IPS DF 4.7 (cell line): ENCODE results near the gene NEK11.
"Not testable (repeated sequence)": the region's sequence is repeated elsewhere in the genome, so short reads cannot be mapped to it uniquely, and the experiment has no call there.

Experiments used
- DNase-seq: peaks from one replicate; pipeline ENCODE4 v3.0.0-alpha.2; 2013; ENCODE audit warnings: low spot score; ENCODE audit errors: extremely low read depth

Gene NEK11

DNA sequence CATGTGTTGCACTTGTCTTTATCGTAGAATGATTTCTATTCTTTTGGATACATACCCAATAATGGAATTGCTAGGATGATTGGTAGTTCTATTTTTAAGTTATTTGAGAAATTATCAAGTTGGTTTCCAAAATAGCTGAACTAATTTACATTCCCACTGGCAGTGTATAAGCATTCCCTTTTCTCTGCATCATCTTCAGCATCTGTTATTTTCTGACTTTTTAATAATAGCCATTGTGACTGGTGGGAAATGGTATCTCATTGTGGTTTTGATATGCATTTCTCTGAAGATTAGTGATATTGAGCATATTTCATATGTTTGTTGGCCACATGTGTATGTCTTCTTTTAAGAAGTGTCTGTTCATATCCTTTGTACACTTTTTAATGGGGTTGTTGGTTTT lies 273.2 kb downstream of the NEK11 start:
- DNase-seq: no peak

DNA sequence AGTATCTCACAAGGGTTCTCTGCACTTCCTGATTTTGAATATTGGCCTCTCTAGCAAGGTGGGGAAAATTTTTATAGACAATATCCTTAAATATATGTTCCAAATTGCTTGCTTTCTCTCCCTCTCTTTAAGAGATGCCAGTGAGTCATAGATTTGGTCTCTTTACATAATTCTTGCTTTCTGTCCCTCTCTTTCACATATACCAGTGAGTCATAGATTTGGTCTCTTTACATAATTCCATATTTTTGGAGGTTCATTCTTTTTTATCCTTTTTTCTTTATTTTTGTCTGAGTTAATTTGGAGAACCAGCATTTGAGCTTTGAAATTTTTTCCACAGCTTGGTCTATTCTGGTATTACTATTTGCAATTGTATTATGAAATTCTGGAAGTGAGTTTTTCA lies 277.2 kb downstream of the NEK11 start:
- no peak for DNase-seq

DNA sequence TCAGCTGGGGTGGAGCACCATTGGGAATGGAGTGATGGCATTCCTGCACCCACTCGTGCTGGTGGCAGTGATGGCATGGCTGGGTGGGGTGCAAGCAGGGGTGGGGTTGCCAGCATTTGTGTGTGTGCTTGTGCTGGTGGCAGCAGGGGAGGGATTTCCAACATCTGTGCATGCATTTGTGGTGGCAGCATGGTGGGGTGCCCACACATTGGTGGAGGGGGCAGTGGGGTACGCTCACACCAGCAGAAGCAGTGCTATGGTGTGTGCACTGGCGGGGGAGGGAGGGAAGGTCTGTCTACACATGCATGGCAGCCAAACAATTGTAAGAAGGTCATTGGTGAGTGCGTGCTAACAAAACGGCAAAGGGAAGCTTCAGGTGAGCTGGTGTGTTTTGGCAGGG lies 278.2 kb downstream of the NEK11 start:
- no peak for DNase-seq

DNA sequence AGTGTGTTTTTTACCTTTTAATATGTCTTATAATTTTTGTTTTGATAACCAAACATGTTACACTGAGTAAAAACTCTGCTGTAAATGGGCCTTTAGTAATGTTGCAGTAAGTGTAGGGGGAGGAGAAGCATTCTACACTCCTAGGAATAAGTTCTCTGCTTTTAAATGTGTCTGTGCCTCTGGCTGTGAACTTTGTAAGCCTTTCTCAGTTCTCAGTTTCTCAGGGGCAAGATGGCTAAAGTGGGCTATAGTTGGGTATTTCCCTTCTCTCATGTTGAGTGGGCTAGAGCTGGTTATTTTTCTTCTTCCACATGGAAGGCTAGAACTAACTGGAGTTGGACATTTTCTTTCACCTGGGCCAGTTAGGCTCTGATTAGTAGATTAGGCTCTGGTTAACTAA lies 279.6 kb downstream of the NEK11 start:
- no peak for DNase-seq

DNA sequence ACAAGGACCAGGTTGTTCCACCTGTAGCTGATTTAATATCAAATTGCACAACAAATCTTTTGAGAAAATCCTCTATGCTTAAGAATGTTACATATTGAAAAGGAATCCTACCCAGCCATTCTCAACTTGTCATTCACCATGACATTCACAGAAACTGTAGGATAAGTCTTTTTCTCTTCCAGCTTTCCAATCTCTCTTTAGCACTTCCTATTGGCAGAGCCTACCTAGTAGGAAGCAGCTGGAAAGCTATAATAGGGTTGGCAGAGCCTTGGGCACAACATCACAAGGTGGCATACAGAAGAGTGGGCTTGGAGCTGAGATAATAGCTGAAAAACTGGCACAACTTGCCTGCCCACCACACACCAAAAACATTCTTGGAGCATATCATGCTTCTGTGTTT lies 287.6 kb downstream of the NEK11 start:
- no peak for DNase-seq

DNA sequence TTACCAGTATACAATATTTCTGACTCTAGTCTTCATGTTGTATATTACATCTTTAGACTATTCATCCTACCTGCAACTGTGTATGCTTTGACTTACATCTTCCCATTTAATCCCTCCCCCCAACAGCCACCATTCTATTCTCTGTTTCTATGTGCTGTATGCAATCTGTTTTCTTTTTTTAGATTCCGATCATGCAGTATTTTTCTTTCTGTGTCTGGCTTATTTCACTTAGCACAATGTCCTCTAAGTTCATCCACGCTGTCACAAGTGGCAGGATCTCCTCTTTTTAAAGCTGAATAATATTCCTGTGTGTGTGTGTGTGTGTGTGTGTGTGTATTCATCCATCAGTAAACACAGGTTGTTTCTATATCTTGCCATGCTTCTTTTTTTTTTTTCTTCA lies 288.5 kb downstream of the NEK11 start:
- DNase-seq: no peak

DNA sequence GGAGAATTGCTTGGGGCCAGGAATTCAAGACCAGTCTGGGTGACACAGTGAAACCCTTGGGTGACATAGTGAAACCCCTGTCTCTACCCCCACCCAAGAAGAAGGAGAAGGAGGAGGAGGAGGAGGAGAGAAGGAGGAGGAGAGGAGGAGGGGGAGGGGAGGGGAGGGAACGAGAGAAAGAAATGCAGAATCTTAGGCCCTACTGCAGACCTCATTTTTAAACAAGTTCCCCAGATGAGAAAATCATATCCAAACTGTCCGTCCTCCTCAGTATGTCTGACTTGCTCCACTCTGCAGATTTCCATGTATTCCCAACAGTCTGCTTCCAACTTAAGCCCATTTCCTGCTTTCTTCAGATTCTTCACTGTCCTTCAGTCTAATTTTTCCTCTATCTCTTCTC lies 291.0 kb downstream of the NEK11 start:
- DNase-seq: no peak

DNA sequence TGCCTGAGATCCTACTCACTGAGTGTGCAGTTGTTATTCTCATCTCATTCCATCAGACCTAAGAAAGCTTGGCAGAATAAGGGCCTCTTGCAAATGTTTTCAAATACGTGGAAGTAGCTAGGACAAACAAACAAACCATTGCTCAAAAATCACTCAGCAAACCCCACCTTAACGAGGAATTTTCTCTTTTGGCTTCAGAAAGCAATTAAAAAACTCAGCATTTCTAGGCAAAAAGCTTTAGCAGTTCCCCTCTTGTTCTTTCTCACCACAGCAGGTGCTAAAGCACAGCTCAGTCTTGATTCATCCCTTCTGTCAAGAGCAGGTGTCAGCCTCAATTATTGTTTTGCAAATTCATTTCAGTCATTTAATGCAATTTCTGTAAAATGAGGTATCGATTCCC lies 296.3 kb downstream of the NEK11 start:
- DNase-seq: no peak

DNA sequence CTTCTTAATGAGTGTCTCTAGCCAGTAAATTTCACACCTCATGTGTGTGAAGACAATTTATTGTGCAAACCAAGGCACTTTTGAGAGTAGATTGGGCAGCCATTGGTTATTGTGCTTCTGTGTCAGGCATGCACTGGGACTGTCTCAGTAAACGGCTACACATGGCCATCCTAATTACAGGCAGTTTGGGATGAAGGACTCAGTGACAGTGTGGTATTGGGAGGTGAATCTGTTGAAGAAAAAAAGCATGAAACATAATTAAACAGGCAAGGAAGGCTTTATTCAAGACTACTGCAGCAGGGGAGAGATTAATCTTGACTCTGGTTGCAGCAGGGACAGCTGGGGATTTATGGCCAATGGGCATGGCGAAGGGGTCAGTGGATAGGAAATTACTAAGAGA lies 297.1 kb downstream of the NEK11 start:
- no peak for DNase-seq

DNA sequence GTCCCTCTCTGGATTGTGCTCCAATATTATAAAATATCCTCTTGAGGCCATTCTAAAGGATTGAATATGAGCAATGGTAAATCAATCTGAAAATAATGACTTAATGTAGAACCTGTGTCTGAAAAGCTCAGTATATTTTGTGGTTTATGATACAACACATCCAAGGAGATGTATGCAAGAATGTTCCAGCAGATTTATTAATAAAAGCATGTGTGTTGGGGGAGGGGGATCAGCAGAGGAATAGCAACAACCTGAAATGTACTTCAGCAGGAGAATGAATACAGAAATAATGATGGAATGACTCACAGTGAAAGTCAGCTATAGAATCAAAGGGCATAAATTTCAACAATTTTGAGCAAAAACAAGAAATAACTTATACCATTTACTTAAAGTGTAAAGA lies 298.2 kb downstream of the NEK11 start:
- DNase-seq: no peak

DNA sequence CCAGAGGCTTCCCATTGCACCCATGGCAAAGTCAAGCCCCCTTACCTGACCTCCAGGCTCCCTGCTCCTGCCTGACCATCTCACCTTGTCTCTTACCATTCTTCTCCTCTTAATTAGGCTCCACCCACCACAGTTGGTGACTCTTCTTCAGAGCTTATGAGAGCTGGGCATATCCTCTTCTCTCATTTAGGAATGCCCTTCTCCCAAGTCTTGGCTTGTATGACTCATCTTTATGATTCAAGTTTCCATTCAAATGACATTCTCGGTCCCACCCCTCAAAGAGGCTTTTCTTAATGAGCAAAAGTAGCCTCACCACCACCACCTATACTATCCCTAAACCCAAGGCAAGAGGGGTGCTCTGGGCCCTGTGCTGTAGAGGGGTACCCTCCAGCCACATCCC lies 299.6 kb downstream of the NEK11 start:
- no peak for DNase-seq

DNA sequence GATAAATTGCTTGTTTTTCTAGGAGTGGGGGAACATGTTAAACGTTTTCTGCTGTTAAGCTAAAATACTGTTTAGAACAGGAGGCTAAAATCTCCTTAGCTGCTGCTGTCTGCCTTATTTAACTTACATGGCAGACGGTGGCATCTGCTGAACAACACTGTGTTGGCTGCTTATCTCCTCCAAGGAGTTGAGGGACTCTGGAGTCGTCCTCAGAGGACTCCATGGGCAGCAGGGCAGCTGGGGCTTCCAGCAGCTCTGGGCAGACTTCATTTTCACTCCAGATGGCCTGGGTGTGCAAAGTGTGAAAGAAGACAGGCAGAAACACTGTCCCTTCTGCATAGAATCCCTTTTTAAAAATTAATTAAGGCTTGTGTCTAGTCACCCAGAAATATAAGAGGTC lies 302.0 kb downstream of the NEK11 start:
- DNase-seq: no peak

DNA sequence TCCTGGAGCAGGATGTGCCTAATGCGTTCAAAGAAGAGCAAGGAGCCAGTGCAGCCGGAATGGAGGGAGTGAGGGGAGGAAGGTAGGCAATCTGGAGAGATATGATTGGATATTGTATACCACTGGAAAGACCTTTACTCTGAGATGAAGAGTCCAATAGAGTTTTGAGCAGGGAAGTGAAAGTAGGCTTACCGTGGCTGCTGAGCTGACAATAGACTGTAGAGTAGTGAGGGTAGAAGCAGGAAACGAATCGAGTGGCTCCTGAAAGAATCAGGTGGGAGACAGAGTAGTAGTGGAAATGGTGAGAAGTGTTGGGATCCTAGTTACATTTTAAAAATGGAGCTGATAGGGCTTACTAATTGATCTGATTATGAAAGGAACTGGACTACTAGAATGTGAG lies 303.1 kb downstream of the NEK11 start:
- no peak for DNase-seq

DNA sequence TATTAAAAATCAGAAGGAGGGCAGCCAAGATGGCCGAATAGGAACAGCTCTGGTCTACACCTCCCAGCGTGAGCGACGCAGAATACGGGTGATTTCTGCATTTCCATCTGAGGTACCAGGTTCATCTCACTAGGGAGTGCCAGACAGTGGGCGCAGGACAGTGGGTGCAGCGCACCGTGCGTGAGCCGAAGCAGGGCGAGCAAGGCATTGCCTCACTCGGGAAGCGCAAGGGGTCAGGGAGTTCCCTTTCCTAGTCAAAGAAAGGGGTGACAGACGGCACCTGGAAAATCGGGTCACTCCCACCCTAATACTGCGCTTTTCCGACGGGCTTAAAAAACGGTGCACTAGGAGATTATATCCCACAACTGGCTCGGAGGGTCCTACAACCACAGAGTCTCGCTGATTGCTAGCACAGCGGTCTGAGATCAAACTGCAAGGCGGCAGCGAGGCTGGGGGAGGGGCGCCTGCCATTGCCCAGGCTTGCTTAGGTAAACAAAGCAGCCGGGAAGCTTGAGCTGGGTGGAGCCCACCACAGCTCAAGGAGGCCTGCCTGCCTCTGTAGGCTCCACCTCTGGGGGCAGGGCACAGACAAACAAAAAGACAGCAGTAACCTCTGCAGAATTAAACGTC lies 304.9 kb downstream of the NEK11 start:
- not testable (repeated sequence) for DNase-seq

DNA sequence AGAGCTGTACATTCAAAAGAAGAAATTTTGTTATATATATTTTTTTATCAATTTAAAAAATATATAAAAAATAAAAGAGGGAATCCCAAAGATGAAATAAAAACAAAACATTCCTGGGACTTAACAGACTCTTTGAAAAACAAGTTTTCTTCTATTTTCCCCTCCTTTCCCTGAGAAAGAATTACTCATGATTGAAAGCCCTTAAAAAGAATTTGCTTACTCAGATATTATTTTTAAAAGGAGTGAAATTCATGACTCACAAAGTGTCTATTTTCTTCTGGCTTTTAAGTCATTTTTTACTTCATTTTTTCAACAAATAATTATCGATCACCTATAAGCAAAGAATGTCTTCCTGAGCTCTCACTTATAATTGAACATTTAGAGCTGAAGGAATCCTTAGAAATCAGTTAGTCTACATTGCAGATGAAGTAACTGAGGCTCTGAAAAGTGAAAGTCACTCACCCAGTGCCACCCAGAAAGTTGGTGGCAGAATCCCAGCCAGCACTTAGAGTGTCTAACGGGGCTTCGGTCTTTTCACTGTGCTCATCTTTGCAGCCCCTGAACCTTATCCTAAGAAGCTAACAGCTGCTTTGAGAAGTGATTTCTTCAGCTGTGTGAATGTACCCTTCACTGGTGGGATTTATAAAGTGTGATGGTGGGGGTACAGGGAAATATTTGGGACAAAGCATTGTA lies 312.4 kb downstream of the NEK11 start:
- DNase-seq: no peak

DNA sequence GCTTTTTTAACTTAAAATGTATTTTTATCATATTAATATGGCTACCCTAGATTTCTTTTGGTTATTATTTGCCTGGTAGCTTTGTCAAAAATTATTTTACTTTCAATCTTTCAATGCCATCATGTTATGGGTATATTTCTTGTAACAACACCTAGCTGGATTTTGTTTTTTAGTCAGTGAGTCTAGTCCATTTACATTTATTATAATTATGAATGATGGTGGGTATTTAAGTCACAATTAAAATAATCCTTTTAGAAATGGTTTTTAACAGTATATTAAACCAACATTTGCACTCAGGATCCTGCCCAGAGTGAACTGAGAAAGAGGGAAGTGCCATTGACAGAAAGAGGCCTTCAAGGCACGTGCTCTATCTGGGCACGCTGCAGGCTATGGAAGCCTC lies 315.1 kb downstream of the NEK11 start:
- no peak for DNase-seq

DNA sequence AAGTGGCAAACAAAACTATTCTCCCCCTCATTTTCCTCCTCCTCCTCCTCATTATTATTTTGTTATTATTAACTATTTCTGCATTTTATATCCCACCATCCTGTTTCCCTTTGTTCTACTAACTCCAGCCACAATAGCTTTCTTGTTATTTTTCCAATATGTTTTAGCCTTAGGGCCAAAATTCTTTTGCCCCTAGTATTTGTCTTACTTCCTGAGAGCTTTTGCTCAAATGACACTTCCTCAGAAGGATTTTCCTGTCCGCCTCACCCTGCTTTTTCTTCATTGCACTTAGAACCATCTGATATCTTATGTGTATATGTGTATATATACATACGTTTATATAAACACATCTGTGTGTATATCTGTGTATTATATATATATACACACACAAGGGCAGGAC lies 322.2 kb downstream of the NEK11 start:
- no peak for DNase-seq

DNA sequence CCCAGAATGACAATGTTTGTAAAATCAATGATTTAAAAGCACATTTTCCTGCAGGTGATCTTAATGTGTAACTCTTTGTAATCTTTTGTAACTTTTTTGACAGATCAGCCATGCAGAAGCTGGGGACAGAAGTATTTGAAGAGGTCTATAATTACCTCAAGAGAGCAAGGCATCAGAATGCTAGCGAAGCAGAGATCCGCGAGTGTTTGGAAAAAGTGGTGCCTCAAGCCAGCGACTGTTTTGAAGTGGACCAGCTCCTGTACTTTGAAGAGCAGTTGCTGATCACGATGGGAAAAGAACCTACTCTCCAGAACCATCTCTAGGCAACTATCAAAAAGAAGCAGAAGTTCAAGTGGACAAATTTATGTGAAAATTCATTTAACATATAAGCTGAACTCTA lies 322.8 kb downstream of the NEK11 start:
- DNase-seq: no peak

DNA sequence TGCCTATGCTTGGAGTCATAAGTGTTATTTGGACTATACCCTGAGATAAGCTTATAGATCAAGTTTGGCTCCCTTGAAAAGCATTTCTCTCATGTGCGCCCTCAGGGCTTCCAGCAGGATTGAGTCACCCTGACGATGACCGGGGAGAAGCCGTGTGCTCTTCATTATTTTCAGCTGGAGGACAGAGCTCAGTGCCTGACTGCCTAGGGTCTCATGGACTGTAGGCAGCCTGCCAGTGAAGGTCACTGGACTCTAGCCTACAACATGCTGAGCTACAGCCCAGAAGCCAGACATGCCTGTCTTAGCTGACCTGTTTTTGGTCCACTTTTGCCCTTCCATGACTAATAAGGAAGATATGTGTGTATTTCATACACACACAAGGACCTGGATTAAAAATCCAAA lies 323.3 kb downstream of the NEK11 start:
- no peak for DNase-seq

DNA sequence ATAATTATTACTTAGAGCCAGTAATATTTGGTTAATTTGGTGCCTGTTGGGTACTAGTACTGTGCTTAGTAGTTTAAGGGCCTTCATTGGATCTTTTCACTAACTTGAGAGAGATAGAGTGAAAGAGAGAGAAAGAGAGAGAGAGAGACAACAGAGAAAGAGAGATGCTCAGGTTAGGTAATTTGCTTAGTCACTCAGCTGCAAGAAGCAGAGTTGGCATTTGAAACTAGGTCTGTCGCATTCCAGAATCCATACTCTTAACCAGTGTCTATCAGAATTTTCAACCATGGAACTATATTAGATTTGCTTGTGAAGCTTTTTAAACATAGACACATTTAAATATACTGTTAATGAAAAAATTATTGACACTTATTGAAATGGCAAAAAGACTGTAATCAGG lies 323.8 kb downstream of the NEK11 start:
- no peak for DNase-seq

DNA sequence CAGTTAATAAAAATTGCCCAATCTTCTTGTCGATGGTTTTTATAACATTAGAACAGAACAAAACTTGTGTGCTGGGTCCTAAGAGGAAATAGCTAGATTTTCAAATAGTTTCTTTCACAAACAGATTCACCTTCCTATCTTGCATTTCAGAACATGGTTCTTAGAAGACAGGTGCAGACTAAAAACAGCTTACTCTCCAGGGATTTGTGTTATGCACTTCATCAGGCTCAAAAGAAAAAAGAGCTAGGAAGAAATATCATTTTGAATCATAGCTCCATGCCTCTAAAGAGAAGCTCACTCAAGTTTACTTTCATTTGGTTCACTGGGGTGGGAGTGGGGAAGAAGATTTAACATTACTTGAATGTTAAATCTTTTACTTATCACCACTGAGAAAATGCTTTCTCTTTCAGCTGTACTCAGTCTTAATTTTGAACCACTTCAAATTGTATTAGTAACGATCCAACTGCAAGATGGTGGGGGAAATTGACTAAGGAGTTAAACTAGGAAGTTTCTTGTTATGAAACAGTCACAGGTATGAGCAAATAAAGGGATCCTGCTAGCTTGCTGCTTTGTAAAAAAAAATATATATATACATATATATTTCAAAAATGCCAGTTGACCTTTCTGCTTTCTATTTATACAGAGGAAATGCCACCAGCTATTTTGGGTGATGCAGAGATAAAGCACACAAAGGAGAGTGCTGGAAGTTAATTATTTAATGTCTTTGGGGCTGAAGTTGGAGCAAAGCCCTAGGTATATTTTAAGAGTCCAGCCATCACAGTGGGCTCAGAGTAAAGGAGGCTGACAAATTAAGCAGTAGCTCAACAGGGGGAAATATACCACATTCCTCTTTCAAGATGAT lies 326.6 kb downstream of the NEK11 start:
- no peak for DNase-seq

DNA sequence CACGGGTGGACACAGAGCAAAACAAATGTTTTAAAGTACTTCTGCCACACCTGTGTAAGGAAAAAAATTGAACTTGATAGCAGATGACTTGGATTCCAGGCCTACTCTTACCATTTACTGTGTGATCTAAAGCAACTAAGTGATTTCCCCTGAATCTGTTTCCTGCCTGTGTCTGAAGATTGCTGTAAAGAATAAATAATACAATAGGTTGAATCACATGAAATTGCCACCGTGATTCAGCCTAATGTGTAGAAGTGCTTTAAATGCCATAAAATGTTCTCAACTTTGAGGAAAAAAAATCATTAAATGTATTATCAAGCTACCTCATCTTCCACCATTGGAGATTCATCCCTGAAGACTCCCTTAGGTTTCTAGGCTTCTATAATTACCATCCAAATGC lies 327.3 kb downstream of the NEK11 start:
- DNase-seq: no peak
